ENCODE results near the gene ADGRL3.

Gene ADGRL3

GRCh38 chr4:61294936-61295335 lies 94.8 kb downstream of the ADGRL3 start:
- no peak overlapping the region for H3K9ac ChIP-seq (ENCODE audit: low read length)
- no peaks in the 10 kb centered on the region for H3K9me2 ChIP-seq (replicated peaks; ENCODE audit: insufficient read depth, low read length)
- no peak for TF ChIP-seq EZH2phosphoT487 (conservative IDR thresholded peaks at IDR 0.05; ENCODE audit: low read length)
- no peak for TF ChIP-seq CTCF (IDR thresholded peaks at IDR 0.05; ENCODE audit: insufficient read depth, low read length, poor library complexity, severe bottlenecking)
- no peak overlapping the region for H2AFZ ChIP-seq (ENCODE audit: low read depth, low read length, severe bottlenecking)
- no peaks in the 10 kb centered on the region for H3K27me3 ChIP-seq (ENCODE audit: low read length)
- no peaks in the 10 kb centered on the region for H3K36me3 ChIP-seq (ENCODE audit: low read length)
- no peaks in the 10 kb centered on the region for H3F3A ChIP-seq (ENCODE audit: insufficient read depth)
- no peaks in the 10 kb centered on the region for H3K9me3 ChIP-seq (ENCODE audit: insufficient read depth, low read length)
- no peak overlapping the region for H3K27ac ChIP-seq (ENCODE audit: low read depth, low read length)
- H4K20me1 ChIP-seq (ENCODE audit: low read depth, low read length): no peaks in the 10 kb centered on the region
- H3K4me3 ChIP-seq (ENCODE audit: insufficient read depth, low read length, poor library complexity, severe bottlenecking): no peak overlapping the region
- no peaks in the 10 kb centered on the region for H3K79me2 ChIP-seq (ENCODE audit: insufficient read depth, low read length)
- no peak overlapping the region for H3K4me2 ChIP-seq (ENCODE audit: low read depth, low read length, poor library complexity, severe bottlenecking)

- Histone ChIP-seq H3K9me2 (replicated peaks; ENCODE audit: insufficient read depth, low read length) (no peaks in the 10 kb centered on the region), H3K27ac (ENCODE audit: low read depth, low read length) (no peak overlapping the region), H3K79me2 (ENCODE audit: insufficient read depth, low read length) (no peaks in the 10 kb centered on the region), H4K20me1 (ENCODE audit: low read depth, low read length) (no peaks in the 10 kb centered on the region), H3K9ac (ENCODE audit: low read length) (no peak overlapping the region), H3K9me3 (ENCODE audit: insufficient read depth, low read length) (no peaks in the 10 kb centered on the region), H3K27me3 (ENCODE audit: low read length) (no peaks in the 10 kb centered on the region), H2AFZ (ENCODE audit: low read depth, low read length, severe bottlenecking) (no peak overlapping the region), H3K36me3 (ENCODE audit: low read length) (no peaks in the 10 kb centered on the region), H3F3A (ENCODE audit: insufficient read depth) (no peaks in the 10 kb centered on the region), H3K4me2 (ENCODE audit: low read depth, low read length, poor library complexity, severe bottlenecking) (no peak overlapping the region), H3K4me3 (ENCODE audit: insufficient read depth, low read length, poor library complexity, severe bottlenecking) (no peak overlapping the region)
- TF ChIP-seq CTCF (IDR thresholded peaks at IDR 0.05; ENCODE audit: insufficient read depth, low read length, poor library complexity, severe bottlenecking) (no peak), EZH2phosphoT487 (conservative IDR thresholded peaks at IDR 0.05; ENCODE audit: low read length) (no peak)
Observed at GRCh38 chr4:61296144-61296543, 96.0 kb downstream of the ADGRL3 start.

GRCh38 chr4:61298178-61298740 lies 98.1 kb downstream of the ADGRL3 start:
- Histone ChIP-seq H3K9ac (ENCODE audit: low read length) (no peak overlapping the region), H3K4me3 (ENCODE audit: insufficient read depth, low read length, poor library complexity, severe bottlenecking) (no peak overlapping the region), H2AFZ (ENCODE audit: low read depth, low read length, severe bottlenecking) (no peak overlapping the region), H3K9me2 (replicated peaks; ENCODE audit: insufficient read depth, low read length) (no peaks in the 10 kb centered on the region), H4K20me1 (ENCODE audit: low read depth, low read length) (no peaks in the 10 kb centered on the region), H3K36me3 (ENCODE audit: low read length) (no peaks in the 10 kb centered on the region), H3K4me2 (ENCODE audit: low read depth, low read length, poor library complexity, severe bottlenecking) (no peak overlapping the region), H3K27ac (ENCODE audit: low read depth, low read length) (no peak overlapping the region), H3F3A (ENCODE audit: insufficient read depth) (no peaks in the 10 kb centered on the region), H3K27me3 (ENCODE audit: low read length) (no peaks in the 10 kb centered on the region), H3K79me2 (ENCODE audit: insufficient read depth, low read length) (no peaks in the 10 kb centered on the region), H3K9me3 (ENCODE audit: insufficient read depth, low read length) (no peaks in the 10 kb centered on the region)
- no peak for TF ChIP-seq EZH2phosphoT487 (conservative IDR thresholded peaks at IDR 0.05; ENCODE audit: low read length)
- no peak for TF ChIP-seq CTCF (IDR thresholded peaks at IDR 0.05; ENCODE audit: insufficient read depth, low read length, poor library complexity, severe bottlenecking)
